SK-N-MC (cell line): ENCODE data around the gene TSPAN17.

ENCODE experiments used
- DNase-seq: peaks from one replicate; pipeline ENCODE4 v3.0.0-alpha.2; 2011; ENCODE audit warnings: low read depth, low spot score
- H3K27ac ChIP-seq: fragments of 200-600 bp; sonication (generic); 2 replicates; pipeline ENCODE4 v1.5.1; 2016; ENCODE audit warnings: mixed run types
- H3K36me3 ChIP-seq: fragments of 200-600 bp; sonication (generic); 2 replicates; pipeline ENCODE4 v1.6.1; 2017; ENCODE audit warnings: antibody characterized with exemption, low read length, mixed read lengths; ENCODE audit not compliant: insufficient read depth
- H3K4me3 ChIP-seq: fragments of 200-600 bp; sonication (generic); 2 replicates; pipeline ENCODE4 v1.5.1; 2016
- H3K9ac ChIP-seq: fragments of 200-600 bp; sonication (generic); 2 replicates; pipeline ENCODE4 v1.8.0; 2017; ENCODE audit warnings: mixed run types, mixed read lengths; ENCODE audit not compliant: insufficient read length
- H3K9me3 ChIP-seq: fragments of 200-600 bp; sonication (generic); 2 replicates; pipeline ENCODE4 v1.6.1; 2017; ENCODE audit warnings: low read depth, mild to moderate bottlenecking, antibody characterized with exemption, low read length, moderate library complexity, mixed read lengths
- EZH2 ChIP-seq: fragments of 200-600 bp; sonication (generic); IDR thresholded peaks from one replicate; pipeline ENCODE4 v1.6.1; 2017; ENCODE audit warnings: antibody characterized with exemption
- FOXP2 ChIP-seq: optimal IDR thresholded peaks from 2 replicates; pipeline ENCODE3; 2011; ENCODE audit warnings: mild to moderate bottlenecking, moderate library complexity; ENCODE audit not compliant: insufficient read depth; ENCODE audit errors: extremely low read length, control extremely low read depth
- POLR2AphosphoS5 ChIP-seq: IDR thresholded peaks from 2 replicates; pipeline ENCODE4 v1.6.1; 2012; ENCODE audit warnings: mild to moderate bottlenecking, low read depth, low read length, borderline replicate concordance

TSPAN17 gene

GRCh38 chr5:176671890-176672747, 24.8 kb downstream of the TSPAN17 start:
- no peaks in the 10 kb centered on the region for H3K9me3 ChIP-seq

GRCh38 chr5:176673651-176674583, 26.6 kb downstream of the TSPAN17 start:
- H3K36me3 ChIP-seq: no peaks in the 10 kb centered on the region
- TF ChIP-seq EZH2 (no peak), FOXP2 (no peak), POLR2AphosphoS5 (no peak)
- H3K9ac ChIP-seq: no peak overlapping the region
- no peaks in the 10 kb centered on the region for H3K9me3 ChIP-seq
- H3K27ac ChIP-seq: no peak overlapping the region
- no peak overlapping the region for H3K4me3 ChIP-seq
- DNase-seq: no peak

More at GRCh38 chr5:176671890-176672747, 24.8 kb downstream of the TSPAN17 start:
- no peak for DNase-seq
- no peak overlapping the region for H3K9ac ChIP-seq
- no peak overlapping the region for H3K4me3 ChIP-seq
- no peak for TF ChIP-seq FOXP2
- TF ChIP-seq POLR2AphosphoS5: no peak
- no peak for TF ChIP-seq EZH2
- no peak overlapping the region for H3K27ac ChIP-seq
- H3K36me3 ChIP-seq: no peaks in the 10 kb centered on the region

GRCh38 chr5:176674799-176675198, 27.5 kb downstream of the TSPAN17 start:
- no peak overlapping the region for H3K9ac ChIP-seq
- TF ChIP-seq POLR2AphosphoS5 (no peak), EZH2 (no peak), FOXP2 (no peak)
- H3K27ac ChIP-seq: no peak overlapping the region
- H3K36me3 ChIP-seq: no peaks in the 10 kb centered on the region
- DNase-seq: no peak
- H3K9me3 ChIP-seq: no peaks in the 10 kb centered on the region
- H3K4me3 ChIP-seq: no peak overlapping the region

- no peak for DNase-seq
- Histone ChIP-seq H3K9ac (no peak overlapping the region), H3K4me3 (no peak overlapping the region), H3K27ac (no peak overlapping the region), H3K36me3 (no peaks in the 10 kb centered on the region), H3K9me3 (no peaks in the 10 kb centered on the region)
- no peak for TF ChIP-seq FOXP2
- TF ChIP-seq EZH2: no peak
- TF ChIP-seq POLR2AphosphoS5: no peak
Observed at GRCh38 chr5:176675676-176676360, 28.5 kb downstream of the TSPAN17 start.

- Histone ChIP-seq H3K4me3 (no peak overlapping the region), H3K36me3 (no peaks in the 10 kb centered on the region), H3K27ac (no peak overlapping the region), H3K9me3 (no peaks in the 10 kb centered on the region), H3K9ac (no peak overlapping the region)
- no peak for DNase-seq
- no peak for TF ChIP-seq POLR2AphosphoS5
- TF ChIP-seq EZH2: no peak
- no peak for TF ChIP-seq FOXP2
Observed at GRCh38 chr5:176676361-176676824, 29.1 kb downstream of the TSPAN17 start.

- Histone ChIP-seq H3K36me3 (no peaks in the 10 kb centered on the region), H3K9me3 (no peaks in the 10 kb centered on the region), H3K4me3 (no peak overlapping the region), H3K27ac (no peak overlapping the region), H3K9ac (no peak overlapping the region)
- DNase-seq: no peak
- no peak for TF ChIP-seq POLR2AphosphoS5
- no peak for TF ChIP-seq EZH2
- no peak for TF ChIP-seq FOXP2
Observed at GRCh38 chr5:176677209-176677939, 30.1 kb downstream of the TSPAN17 start.

GRCh38 chr5:176678584-176678983, 31.3 kb downstream of the TSPAN17 start:
- no peak for TF ChIP-seq POLR2AphosphoS5
- TF ChIP-seq FOXP2: no peak
- TF ChIP-seq EZH2: no peak
- H3K9ac ChIP-seq: no peak overlapping the region
- H3K36me3 ChIP-seq: no peaks in the 10 kb centered on the region
- no peak for DNase-seq
- no peak overlapping the region for H3K27ac ChIP-seq
- H3K9me3 ChIP-seq: no peaks in the 10 kb centered on the region
- H3K4me3 ChIP-seq: no peak overlapping the region
